CD4-positive, alpha-beta T cell treated with Interleukin-10 for 1 hour (primary cell): ENCODE results near the gene AMER3.
A peak's percentile ranks its signal among the peaks of the same experiment; 100 is the strongest.

Experiments
- DNase-seq: peaks from one replicate; pipeline ENCODE4 v3.0.0-alpha.2; 2020

AMER3 gene

DNA sequence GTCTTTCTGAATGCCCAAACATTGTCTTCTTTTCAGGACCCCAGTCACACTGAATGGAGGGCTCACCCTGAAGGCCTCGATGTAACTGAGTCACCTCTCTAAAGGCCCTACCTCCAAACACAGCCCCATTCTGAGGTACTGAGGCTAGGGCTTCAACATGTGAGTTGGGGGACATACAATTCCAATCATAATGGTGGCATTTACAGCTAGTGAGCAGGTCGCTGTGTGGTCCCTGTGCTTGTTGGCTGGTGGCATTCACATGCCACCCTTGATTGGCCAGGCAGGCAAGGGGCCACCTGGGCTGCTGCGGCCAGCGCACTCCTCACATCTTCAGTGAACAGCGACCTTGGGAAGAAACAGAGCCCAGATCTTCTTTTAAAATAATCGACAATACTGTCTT, 30.7 kb downstream of the AMER3 start:
- no peak for DNase-seq

DNA sequence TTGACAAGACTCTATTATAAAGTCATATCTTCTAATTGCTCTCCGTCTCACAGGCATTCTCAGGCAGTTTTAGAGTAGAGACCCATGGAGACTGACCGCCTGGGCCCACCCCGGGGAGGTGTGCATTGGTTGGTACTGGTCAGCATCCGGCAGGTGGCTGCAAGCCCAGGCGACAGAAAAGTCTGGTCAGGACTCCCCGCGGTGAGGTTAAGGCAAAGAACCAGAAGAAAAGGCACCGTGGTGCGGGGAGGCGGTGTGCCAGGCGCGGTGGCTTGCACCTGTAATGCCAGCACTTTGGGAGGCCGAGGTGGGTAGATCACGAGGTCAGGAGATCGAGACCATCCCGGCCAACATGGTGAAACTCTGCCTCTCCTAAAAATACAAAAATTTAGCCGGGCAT, 32.5 kb downstream of the AMER3 start:
- no peak for DNase-seq

DNA sequence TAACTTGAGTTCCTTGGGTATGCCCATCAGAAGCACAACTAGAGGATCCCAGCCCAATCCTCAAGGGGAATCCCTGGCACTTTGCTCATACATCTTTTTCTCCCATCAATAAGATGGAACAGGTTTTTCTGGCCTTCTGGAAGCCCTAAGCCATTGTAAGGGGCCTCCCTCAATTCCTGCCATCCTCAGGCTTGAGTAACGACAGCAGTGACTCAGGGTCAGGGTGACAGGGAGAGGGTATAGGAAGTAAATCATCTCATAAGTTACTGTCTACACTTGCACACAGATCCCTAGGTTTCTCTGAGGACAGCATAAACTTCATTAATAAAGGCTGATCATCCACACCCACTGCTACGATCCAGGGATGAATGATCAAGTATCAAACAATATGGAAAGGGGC, 35.0 kb downstream of the AMER3 start:
- DNase-seq: no peak

DNA sequence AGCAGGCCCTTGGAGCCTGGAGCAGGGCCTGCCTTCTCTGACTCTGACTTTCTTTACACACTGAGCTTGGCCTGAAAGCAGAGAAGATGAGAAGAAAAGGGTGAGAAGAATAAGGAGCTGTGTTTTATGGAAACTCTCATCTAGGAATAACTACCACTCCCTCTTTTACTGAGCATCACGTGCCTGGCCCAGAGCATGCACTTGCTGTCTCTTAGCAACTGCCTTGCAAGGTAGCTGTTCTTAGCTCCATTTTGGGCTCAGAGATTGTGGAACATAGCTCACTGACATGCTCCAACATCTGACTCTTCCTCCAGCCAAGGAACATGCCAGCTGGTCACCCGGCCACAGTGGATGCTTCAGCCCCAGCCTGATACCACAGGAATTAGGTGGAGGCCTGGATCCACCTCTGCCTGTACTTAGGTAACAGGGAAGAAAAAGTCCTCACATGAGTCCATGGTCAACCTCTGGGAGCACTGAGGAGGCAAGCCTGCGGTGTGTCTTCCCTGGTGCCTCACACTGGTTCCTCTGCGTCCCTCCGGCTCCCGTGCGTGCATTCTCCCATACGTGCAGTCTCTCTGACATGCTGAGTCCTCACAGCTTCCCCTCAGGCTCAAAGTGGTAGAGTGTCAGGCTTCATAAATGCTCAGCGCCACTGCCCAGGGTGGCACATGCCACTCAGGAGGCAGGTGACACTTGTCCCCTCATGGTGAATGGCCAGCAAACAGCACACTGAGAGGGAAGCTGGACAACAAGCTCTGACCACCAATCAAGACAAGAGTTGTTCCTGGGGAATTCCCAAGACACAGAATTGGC, 35.7 kb downstream of the AMER3 start:
- no peak for DNase-seq

DNA sequence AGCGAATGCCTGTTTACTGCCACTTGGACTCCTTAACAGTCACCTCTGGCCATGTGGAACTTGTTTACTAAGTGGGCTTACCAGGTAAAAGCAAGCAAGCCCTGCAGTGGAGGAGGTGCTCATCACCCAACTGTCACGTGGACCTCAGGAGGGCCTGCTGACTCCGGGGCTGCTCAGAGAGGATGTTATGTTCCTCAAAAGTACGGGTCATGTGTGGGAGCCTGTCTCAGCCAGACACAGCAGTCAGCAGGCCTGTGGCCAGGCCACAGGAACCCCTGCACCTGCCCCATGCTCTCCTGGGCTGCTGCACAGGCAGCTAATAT, 36.2 kb downstream of the AMER3 start:
- DNase-seq: no peak

GRCh38 chr2:130795431-130795830, 40.1 kb downstream of the AMER3 start:
- no peak for DNase-seq

DNA sequence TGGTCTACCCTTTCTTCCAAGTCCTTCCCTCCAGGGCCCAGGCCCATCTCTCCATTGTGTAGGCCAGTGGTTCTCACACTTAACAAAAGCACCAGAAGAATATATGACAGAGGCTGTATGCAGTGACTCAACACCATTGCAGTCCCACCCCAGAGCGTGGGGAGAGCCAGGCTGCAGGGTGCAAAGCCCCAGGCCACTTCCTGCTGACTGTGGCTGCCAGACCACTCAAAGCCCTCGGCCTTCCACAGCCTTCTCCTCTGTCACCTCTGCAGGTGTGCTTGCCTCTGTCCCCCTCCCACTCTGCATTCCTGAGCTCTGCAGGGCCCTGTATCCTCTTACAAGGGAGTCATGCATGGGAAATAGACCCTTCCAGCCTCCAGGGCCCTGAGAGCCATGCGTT, 41.0 kb downstream of the AMER3 start:
- DNase-seq: peak; percentile 8

DNA sequence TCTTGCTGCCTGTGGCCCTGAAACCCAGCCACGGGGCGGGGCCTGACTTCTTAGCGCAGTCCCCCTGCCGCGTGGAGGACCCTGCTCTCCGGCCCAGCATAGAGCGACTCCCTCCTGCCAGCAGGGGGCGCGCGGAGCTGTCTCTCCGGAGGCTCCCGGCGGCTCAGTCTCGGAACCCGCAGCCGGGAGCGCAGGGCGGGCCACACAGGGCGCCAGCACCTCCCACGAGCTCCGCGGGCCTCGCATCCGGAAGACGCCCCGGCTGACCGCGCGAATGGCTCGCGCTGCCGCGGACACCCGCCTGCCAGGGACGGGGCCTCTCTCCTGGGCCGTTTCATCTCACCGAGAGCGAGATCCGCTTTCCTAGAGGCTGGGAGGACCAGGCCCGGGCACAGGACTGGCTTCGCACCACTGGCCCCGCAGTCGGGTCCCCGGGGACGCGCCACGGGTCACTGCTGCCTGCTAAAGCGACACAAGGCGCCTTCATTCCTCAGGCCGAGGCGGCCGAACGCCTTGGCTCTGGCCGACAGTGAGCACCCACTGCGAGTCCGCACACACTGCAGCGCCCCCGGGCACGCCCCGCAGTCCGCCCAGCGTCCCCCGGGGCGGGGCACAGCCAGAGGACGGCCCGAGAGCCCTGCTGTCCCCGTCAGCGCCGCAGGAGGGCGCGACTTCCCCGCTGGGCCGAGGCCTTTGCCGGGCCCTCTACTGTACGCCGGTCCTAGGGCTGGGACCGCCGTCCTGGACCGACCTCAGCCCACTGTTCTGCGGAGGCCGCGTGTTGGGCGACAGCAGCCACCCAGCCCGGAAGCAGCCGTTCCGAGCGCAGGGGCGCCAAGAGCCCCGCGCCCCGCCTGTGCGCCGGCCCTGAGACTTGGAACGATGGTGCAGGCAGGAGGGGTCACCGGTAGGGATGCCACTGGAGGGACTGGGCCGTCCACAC, 42.4 kb downstream of the AMER3 start:
- DNase-seq: peak; percentile 90

DNA sequence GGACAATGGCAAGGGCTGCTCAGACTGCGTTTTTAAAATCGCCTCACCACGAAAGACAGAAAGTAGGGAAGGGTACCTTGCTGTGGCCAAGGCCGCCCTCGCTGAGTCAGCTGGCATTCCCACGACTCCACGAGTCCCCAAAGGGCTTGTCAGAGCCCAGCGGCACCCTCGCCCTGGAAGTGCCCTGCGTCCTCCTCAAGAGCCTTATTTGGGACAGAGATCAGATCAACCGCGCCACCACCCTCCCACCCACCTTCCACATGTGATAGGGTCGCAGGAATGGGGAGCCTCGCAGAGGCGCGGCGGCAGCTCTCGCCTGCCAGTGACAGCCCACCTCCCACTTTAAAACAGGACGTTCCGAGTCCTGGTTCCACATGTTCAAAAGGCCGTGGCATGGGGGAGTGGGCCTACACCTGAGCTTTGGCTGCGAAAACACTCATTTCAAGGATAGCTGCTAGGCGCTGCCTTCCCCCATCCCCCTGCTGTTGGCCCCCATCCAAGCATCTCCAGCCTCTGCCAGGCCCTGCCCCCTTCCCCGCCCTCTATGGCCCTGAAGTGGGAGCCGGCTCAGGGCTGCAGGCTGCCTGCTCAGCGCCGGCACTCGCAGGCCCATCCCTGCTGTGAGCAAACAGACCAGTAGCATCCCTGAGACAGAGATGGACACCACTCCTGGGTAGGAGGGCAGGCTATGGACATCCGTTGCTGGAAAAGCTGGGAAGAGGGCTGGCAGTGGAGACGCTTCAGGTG, 43.3 kb downstream of the AMER3 start:
- DNase-seq: no peak

- DNase-seq: no peak
Measured at GRCh38 chr2:130799295-130799694, 44.0 kb downstream of the AMER3 start.

DNA sequence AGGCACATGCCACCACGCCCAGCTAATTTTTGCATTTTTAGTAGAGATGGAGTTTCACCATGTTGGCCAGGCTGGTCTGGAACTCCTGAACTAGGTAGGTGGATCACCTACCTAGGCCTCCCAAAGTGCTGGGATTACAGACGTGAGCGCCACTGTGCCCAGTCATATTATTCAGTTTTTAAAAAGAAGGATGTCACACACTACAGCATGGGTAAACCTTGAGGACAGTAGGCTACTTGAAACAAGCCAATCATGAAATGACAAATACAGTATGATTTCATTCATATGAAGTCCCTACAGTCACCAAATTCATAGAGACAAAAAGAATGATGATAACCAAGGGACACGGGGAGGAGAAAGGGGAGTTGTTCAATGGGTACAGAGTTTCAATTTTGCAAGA, 50.3 kb downstream of the AMER3 start:
- DNase-seq: no peak

DNA sequence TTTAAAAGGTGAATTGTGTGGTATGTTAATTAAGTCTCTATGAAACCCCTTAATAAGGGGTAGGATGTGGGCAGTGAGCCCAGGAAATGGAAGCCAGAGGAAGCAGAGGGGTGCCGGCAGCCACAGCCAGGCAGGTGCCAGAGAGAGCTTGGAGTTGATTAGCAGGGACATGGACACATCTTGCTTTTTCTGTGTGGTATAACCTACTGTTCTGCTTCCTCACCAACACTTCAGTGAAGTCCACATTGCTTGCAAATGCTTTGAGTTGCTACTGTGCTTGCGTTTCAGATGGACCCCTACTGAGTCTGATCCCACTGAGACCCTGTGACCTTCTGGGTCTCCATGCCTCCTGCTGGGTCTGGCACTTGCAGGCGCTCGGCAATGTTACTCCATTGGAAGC, 51.0 kb downstream of the AMER3 start:
- no peak for DNase-seq

DNA sequence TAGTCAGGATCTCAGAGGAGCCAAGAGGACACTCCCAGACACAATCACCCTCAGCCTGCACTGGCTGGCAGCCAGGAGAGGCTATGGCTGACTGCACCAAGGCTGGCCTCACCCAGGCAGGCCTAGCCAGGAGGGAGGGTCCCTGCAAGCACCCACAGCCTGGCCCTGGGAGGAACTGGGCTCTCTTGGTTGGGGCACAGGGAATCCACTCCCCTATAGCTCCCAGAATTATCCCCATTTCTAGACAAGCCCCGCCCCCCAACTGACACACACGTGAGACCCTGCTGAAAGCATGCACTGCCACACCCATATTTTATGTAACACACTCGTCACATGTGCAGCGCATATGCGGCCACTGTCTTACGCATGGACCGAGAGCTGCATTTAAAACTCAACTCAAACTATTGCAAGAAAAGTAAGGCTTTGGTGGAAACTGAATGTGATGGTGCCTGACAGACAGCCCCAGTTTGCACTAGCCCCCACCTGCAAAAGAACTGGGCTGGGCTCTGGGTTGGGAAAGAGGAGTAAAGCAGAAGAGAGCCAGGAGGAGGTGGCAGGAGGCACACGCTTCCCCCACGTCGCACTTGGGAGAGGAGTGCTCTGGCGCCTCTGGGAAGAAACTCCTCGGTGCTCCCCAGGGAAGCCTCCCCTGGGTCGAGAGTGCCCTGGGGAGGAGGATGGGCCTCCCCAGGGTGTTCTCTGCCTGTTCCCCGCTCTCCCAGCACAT, 52.5 kb downstream of the AMER3 start:
- DNase-seq: no peak

DNA sequence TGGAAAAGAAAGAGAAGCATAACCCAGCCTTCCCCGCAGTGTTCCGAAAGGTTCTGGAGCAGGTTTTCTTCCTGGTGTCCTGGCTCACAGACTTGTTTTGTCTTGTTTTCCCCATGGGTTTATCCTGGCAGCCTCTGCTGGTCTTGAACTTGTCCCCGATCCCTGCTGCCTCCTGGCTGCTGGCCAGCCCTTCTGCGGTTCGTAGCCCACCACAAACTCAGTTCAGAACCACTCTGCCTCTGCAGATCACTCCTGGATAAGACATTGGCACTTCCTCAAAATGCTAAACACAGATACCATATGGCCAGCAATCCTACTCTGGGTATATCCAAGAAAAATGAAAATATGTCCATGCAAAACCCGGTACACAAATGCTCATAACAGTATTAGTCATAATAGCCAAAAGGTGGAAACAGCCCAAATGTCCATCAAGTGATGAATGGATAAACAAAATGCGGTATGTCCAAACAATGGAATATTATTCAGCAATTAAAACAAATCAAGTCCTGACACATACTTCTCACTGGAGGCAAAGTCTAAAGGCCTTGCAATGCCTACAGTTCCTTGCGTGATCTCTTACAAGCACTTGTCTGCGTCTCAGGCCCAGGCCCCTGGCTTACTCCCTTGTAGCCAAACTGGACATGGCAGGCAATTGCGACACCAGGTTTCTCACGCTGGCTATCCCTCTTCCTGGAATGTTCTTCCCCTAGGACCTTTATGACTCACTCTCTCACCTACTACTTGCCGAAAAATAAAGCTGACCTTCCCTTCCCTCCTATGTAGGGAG, 53.3 kb downstream of the AMER3 start:
- no peak for DNase-seq

DNA sequence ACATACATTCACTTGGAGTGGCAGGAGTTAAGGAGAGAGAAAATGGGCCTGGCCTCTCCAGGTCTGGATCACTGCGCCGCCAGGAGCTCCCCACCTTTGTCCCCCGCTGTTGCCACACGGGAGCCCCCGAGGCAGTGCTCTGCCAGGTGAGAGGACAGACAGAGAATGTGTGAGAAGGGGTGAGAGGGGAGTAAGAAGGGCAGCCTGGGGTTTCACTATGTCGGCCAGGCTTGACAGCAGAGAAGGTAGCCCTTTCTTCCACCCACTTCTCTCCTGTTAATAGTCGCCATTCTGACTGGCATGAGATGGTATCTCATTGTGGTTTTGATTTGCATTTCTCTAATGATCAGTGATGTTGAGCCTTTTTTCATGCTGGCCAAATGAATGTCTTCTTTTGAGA, 55.1 kb downstream of the AMER3 start:
- DNase-seq: no peak

GRCh38 chr2:130813722-130814121, 58.4 kb downstream of the AMER3 start:
- no peak for DNase-seq

DNA sequence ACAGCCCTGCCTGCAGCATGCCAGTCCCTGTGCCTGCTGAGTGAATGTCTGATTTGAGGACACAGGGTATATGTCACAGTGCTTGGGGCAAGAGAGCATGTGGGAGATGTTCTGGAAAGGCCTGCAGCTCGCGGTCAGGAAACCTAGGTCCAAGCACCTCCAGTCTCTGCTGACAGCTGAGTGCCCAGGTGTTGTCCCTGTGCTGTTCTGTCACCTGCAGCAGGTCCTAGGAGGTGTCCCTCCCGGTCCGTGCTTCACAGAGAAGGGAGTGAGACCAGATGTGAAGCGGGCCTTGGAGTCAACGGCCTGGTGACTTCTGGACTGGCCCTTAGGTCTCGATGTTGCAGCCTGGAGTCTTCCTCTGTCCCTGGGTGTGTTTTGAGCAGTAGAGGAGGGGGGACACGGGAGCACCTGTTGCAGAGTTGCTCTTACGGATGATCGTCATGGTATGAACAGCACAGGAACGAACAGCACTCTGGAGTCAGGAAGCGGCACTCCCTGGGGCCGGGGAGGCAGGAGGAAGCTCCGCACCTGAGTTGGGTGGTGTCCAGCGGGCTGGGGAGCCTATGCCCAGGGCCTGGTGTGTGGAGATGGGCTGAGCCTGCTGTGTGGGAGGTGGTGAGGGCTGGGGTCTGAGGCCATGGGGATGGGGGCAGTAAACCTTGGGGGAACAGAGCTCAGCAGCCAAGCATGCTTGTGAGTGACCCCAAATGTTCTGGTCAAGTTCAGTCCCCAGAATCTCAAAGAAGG, 59.8 kb downstream of the AMER3 start:
- DNase-seq: no peak
